Neutrophil (primary cell): Measurements from ENCODE around the gene TMEM151B.

Source experiments
- H3K27ac ChIP-seq: fragments of 200-600 bp; sonication (generic); 2 replicates; pipeline ENCODE4 v1.5.1; 2016; ENCODE audit warnings: mild to moderate bottlenecking, moderate library complexity
- H3K27me3 ChIP-seq: fragments of 200-600 bp; sonication (generic); 2 replicates; pipeline ENCODE4 v1.6.0; 2016; ENCODE audit warnings: mild to moderate bottlenecking
- H3K36me3 ChIP-seq: fragments of 200-600 bp; sonication (generic); 2 replicates; pipeline ENCODE4 v1.5.1; 2017
- H3K4me1 ChIP-seq, 2 experiments: fragments of 200-600 bp in 1 of 2; sonication (generic) in 1 of 2; 1 replicate in 1 of 2; 2 replicates in 1 of 2; pipeline versions ENCODE4 v1.5.1 to v1.6.1; 2013 to 2016; ENCODE audit warnings: low read depth in 1 of 2, low read length in 1 of 2, mild to moderate bottlenecking in 1 of 2, moderate library complexity in 1 of 2; ENCODE audit not compliant: control insufficient read depth in 1 of 2, insufficient read depth in 1 of 2
- H3K4me3 ChIP-seq, 2 experiments: fragments of 200-600 bp in 1 of 2; sonication (generic) in 1 of 2; 1 replicate in 1 of 2; 2 replicates in 1 of 2; pipeline ENCODE4 v1.5.1; 2013 to 2016; ENCODE audit warnings: low read depth in 1 of 2, low read length in 1 of 2, mild to moderate bottlenecking in 1 of 2, moderate library complexity in 1 of 2
- H3K9me3 ChIP-seq: fragments of 200-600 bp; sonication (generic); 2 replicates; pipeline ENCODE4 v1.5.1; 2016
- TF ChIP-seq, protein P1 (sequence below): fragments of 200-600 bp; sonication (generic); IDR thresholded peaks from 2 replicates; pipeline ENCODE4 v1.5.1; 2016; ENCODE audit warnings: antibody characterized with exemption

Gene TMEM151B

DNA sequence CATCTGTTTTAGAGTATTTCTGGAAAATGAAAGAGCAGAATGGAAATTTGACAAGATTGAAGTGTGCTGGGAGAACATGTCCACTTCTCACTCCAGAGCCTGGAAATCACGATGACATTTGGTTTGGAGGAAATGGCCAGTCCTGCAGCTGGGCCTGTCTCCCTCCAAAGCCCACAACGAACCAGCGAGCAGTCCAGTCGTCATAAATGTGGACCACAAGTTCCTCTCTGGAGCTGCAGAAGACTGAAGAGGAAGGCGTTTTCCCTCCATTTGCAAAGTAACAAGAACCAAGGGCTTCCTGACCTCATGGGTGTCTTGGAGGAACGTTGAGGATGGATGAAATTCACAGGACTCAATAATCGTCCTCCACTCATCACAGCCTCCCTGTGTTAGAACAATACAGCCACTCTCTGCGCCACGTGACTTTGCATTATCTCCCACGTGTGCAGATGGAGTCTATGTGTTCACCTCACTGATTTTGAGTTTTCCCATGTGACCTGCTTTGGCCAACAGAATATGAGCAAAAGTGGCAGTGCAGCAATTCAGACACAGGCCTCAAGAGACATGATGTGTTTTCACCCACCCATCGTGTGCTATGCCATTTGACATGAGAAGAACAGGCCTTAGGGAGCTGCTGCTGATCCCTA lies 63.1 kb downstream of the TMEM151B start:
- H3K36me3 ChIP-seq: no peaks in the 10 kb centered on the region
- peak overlapping the region; percentile 84 for H3K27ac ChIP-seq
- H3K27me3 ChIP-seq: peaks cover 20% of the 10 kb centered on the region
- H3K9me3 ChIP-seq: no peaks in the 10 kb centered on the region
- peaks cover 23 to 25% of the 10 kb centered on the region in 2 experiments for H3K4me1 ChIP-seq
- H3K4me3 ChIP-seq: peak overlapping the region; percentile 12 to 31
- TF ChIP-seq, protein P1, sequence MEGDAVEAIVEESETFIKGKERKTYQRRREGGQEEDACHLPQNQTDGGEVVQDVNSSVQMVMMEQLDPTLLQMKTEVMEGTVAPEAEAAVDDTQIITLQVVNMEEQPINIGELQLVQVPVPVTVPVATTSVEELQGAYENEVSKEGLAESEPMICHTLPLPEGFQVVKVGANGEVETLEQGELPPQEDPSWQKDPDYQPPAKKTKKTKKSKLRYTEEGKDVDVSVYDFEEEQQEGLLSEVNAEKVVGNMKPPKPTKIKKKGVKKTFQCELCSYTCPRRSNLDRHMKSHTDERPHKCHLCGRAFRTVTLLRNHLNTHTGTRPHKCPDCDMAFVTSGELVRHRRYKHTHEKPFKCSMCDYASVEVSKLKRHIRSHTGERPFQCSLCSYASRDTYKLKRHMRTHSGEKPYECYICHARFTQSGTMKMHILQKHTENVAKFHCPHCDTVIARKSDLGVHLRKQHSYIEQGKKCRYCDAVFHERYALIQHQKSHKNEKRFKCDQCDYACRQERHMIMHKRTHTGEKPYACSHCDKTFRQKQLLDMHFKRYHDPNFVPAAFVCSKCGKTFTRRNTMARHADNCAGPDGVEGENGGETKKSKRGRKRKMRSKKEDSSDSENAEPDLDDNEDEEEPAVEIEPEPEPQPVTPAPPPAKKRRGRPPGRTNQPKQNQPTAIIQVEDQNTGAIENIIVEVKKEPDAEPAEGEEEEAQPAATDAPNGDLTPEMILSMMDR: no peak

DNA sequence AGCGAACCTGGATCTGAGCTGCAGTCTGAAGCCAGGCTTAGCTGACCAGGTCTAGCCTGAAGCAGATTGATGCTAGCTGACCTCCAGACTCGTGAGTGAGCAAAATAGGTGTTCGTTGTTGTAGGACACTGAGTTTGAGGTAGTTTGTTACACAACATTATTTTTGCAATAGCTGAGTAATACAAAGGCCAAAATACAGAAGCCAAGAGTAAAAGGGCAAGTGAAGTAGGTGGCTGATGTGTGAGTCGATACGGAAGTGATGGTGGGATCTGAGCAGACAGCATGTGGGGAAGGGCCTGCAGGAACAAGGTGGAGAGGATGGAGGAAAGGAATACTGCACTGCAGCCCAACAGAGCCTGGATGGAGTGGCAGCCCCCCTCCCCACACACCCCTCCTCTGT lies 63.7 kb downstream of the TMEM151B start:
- Histone ChIP-seq H3K36me3 (no peaks in the 10 kb centered on the region), H3K27me3 (peaks cover 17% of the 10 kb centered on the region), H3K9me3 (no peaks in the 10 kb centered on the region), H3K4me1 (peaks cover 23 to 25% of the 10 kb centered on the region in 2 experiments), H3K4me3 (peak overlapping the region; percentile 12 to 31), H3K27ac (peak overlapping the region; percentile 84)
- TF ChIP-seq, protein P1: no peak

DNA sequence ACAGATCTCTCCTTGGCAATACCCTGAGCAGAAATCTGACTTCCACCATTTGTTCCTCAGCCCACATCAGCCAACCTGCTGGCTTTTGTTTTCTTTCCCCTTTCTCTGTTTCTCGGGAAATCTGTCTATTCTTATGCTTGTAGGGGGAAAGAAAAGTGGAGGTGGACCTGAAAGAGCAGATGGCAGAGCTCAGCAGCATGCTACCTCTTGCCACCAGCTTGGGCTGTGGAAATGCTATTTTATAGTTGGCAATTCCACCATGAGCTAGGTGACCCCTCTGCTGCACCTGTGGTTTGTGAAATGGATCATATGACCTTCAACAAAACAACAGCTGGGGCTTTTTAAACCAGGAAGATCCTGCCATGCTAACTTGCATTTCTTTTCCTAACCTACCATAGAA lies 65.4 kb downstream of the TMEM151B start:
- TF ChIP-seq, protein P1: no peak
- H3K27me3 ChIP-seq: peaks cover 13% of the 10 kb centered on the region
- no peak overlapping the region for H3K27ac ChIP-seq

DNA sequence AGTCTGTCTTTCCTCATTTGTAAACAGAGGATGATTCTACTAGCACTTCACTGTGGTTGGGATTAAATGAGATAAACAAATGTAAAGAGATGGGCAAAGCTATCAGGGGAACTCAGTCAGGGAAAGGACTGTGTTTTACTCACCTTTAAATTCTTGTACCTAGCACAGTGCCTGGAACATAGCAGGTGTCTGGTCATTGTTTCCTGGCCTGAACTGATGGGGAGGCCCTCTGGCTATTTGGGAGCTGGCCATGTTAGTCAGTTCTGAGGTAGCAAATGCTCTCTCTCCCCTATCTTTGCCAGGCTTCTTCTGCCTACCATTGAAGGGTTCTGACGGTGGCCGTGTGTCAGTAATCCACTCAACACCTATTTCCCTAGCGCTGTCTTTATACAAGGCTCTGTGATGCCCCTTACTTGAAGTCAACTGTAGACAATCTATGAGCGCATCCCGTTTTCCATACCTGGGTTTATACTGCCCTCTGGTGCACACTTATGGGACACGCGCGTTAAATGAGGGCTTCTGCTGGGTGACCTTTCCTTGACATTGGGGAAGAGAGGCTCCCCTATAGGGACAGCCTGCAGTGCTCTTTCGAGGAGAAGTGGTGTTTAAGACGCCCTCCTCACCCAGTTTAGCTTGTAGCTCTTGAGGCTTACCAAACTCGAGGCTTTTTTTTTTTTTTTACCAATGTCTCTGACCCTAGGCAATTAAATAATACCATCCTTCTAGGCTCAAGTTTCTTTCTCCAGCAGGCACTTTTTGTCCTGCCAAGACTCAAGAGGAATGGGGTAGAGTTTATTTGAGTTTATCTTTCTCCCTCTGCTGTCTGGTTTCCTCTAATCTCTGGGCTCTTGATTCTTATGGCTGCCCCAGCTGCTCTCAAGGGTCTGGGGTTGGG lies 68.2 kb downstream of the TMEM151B start:
- Histone ChIP-seq H3K9me3 (no peaks in the 10 kb centered on the region), H3K27ac (no peak overlapping the region), H3K4me1 (peaks cover 13% of the 10 kb centered on the region in 2 experiments), H3K36me3 (no peaks in the 10 kb centered on the region), H3K4me3 (no peak overlapping the region), H3K27me3 (peaks cover 42% of the 10 kb centered on the region)
- TF ChIP-seq, protein P1: peak; percentile 83

More for the DNA sequence above, 65.4 kb downstream of the TMEM151B start:
- peaks cover 23 to 25% of the 10 kb centered on the region in 2 experiments for H3K4me1 ChIP-seq
- no peaks in the 10 kb centered on the region for H3K9me3 ChIP-seq
- H3K4me3 ChIP-seq: no peak overlapping the region
- no peaks in the 10 kb centered on the region for H3K36me3 ChIP-seq

DNA sequence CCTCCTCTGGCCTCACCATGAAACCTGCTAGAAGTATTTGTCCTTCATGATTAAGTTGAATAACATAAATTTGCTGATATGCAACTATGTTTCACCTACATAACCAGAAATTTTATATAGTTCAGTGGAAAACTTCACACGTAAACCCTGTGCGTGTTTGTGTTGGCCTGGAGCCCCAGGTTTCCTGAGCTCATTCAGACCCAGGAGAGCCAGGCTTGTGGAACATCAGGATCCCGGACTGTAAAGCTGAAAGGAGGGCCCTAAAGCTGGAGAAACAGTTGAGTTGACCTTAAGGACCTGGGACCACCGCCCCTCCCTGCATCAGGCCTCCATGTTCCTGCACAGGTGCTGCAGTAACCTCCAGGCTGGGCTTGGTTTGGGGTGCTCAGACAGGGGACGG lies 69.1 kb downstream of the TMEM151B start:
- Histone ChIP-seq H3K36me3 (no peaks in the 10 kb centered on the region), H3K4me3 (no peak overlapping the region), H3K27ac (no peak overlapping the region), H3K4me1 (peaks cover 4% of the 10 kb centered on the region in 2 experiments), H3K27me3 (peaks cover 50% of the 10 kb centered on the region), H3K9me3 (no peaks in the 10 kb centered on the region)
- TF ChIP-seq, protein P1: no peak
